ENCODE data around the gene RGS16. TPM values are rescaled to one million over a fixed set of nuclear protein-coding genes. Genes with fewer than 3 reads are reported as not detected.

RGS16 gene
- total RNA-seq, 1 donor from 2014 or later, result 1.2 TPM

GRCh38 chr1:182600036-182600713, 4.0 kb downstream of the RGS16 start:
- Histone ChIP-seq H3K27ac (no peak overlapping the region), H3K4me3 (no peak overlapping the region), H3K27me3 (no peaks in the 10 kb centered on the region), H3K9me3 (no peaks in the 10 kb centered on the region), H3K36me3 (no peaks in the 10 kb centered on the region), H3K4me1 (peaks cover 19% of the 10 kb centered on the region)
- no peak for DNase-seq (ENCODE audit: extremely low spot score in 2 of 2)
- TF ChIP-seq, protein P1, sequence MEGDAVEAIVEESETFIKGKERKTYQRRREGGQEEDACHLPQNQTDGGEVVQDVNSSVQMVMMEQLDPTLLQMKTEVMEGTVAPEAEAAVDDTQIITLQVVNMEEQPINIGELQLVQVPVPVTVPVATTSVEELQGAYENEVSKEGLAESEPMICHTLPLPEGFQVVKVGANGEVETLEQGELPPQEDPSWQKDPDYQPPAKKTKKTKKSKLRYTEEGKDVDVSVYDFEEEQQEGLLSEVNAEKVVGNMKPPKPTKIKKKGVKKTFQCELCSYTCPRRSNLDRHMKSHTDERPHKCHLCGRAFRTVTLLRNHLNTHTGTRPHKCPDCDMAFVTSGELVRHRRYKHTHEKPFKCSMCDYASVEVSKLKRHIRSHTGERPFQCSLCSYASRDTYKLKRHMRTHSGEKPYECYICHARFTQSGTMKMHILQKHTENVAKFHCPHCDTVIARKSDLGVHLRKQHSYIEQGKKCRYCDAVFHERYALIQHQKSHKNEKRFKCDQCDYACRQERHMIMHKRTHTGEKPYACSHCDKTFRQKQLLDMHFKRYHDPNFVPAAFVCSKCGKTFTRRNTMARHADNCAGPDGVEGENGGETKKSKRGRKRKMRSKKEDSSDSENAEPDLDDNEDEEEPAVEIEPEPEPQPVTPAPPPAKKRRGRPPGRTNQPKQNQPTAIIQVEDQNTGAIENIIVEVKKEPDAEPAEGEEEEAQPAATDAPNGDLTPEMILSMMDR (IDR thresholded peaks at IDR 0.05), result no peak
- no peak for TF ChIP-seq POLR2A (IDR thresholded peaks at IDR 0.05)
- TF ChIP-seq POLR2AphosphoS5 (IDR thresholded peaks at IDR 0.05; ENCODE audit: insufficient read depth in 1 of 2, low read depth in 1 of 2), result no peak
- intact Hi-C loops (cut with DNase I), result loop anchor here (2.0 kb wide), 1 partner anchor 183 kb away; no protein-coding TSS in a partner anchor

GRCh38 chr1:182599339-182599738, 4.8 kb downstream of the RGS16 start:
- no peak for TF ChIP-seq POLR2AphosphoS5 (IDR thresholded peaks at IDR 0.05; ENCODE audit: insufficient read depth in 1 of 2, low read depth in 1 of 2)
- no peak overlapping the region for H3K4me3 ChIP-seq
- no peaks in the 10 kb centered on the region for H3K9me3 ChIP-seq
- H3K4me1 ChIP-seq, result peaks cover 19% of the 10 kb centered on the region
- DNase-seq (ENCODE audit: extremely low spot score in 2 of 2), result no peak
- no peaks in the 10 kb centered on the region for H3K36me3 ChIP-seq
- H3K27me3 ChIP-seq, result no peaks in the 10 kb centered on the region
- H3K27ac ChIP-seq, result no peak overlapping the region
- intact Hi-C loops (cut with DNase I), result no loop called here

DNA sequence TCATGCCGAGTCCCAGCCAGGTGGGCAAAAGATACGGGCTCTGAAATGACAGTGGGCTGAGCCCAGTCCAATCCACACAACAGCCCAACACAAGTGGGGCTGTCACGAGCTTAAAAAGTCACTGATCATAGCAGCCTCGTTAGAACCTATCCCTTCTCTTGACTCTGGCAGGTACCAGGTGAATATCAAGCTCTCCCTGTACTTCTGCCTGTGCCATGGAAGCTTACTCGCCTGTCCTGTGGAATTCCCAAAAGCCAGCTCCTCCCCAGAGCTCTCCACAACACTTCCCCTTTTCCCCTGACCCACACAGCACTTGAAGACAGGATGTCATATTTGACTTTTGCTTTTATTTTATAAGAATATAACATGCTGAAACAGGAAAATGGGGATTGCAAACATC, 5.9 kb downstream of the RGS16 start:
- Histone ChIP-seq H3K4me1 (peaks cover 10% of the 10 kb centered on the region), H3K27me3 (no peaks in the 10 kb centered on the region), H3K4me3 (no peak overlapping the region), H3K27ac (no peak overlapping the region), H3K9me3 (no peaks in the 10 kb centered on the region), H3K36me3 (no peaks in the 10 kb centered on the region)
- TF ChIP-seq POLR2A (IDR thresholded peaks at IDR 0.05) (no peak), POLR2AphosphoS5 (IDR thresholded peaks at IDR 0.05; ENCODE audit: insufficient read depth in 1 of 2, low read depth in 1 of 2) (no peak)
- TF ChIP-seq, protein P1 (IDR thresholded peaks at IDR 0.05), result no peak
- no peak for DNase-seq (ENCODE audit: extremely low spot score in 2 of 2)
- intact Hi-C loops (cut with DNase I), result no loop called here

DNA sequence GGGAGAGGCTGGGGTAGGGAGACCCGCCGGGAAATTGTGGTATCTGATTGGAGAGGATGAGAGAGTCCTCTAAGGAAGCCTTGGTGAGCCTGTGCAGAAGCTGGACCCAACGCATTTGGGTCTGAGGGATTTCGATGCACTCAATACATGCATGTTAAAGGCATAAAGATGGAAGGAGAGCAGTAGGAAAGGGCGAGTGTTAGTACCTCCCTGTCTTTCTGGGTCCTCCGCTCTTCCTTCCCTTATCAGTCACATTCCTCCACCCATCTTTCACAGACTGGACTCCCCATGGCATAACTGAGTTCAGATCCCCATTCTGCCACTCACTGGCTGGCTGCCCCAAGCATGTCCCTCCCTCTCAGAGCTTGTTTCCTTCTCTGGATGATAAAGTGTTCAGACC, 7.3 kb downstream of the RGS16 start:
- Histone ChIP-seq H3K4me1 (peaks cover 4% of the 10 kb centered on the region), H3K36me3 (no peaks in the 10 kb centered on the region), H3K27me3 (no peaks in the 10 kb centered on the region), H3K4me3 (no peak overlapping the region), H3K9me3 (no peaks in the 10 kb centered on the region), H3K27ac (no peak overlapping the region)
- no peak for DNase-seq (ENCODE audit: extremely low spot score in 2 of 2)
- intact Hi-C loops (cut with DNase I), result no loop called here
- no peak for TF ChIP-seq POLR2A (IDR thresholded peaks at IDR 0.05)

DNA sequence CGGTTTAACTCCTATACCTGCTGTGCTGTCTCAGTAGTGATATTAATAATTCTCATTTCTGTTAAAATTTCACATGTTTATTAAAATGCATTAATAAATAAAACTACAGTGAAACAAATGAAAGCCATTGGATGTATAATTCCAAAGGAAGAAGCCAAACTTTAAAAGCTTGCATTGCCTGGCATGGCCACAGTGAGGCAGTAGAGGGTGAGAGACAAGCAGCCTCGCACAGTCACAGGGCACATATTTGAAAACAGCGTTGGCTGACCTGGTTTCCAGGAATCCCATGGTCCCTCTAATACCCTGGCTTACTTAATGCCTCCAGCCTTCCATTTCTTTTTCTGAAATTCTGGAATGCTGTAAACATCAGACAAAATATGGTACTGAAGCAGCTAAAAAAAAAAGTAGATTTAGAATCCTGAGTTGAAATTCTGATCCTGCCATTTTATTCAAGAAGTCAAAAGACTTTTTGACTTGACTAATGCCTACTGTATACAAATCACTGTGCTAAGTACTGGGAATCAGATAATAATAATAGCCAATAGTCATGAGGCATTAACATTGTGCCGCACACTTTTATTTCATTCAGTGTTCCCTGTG, 8.4 kb downstream of the RGS16 start:
- H3K9me3 ChIP-seq, result no peaks in the 10 kb centered on the region
- H3K4me1 ChIP-seq, result no peaks in the 10 kb centered on the region
- no peak for DNase-seq (ENCODE audit: extremely low spot score in 2 of 2)
- no peaks in the 10 kb centered on the region for H3K27me3 ChIP-seq
- H3K27ac ChIP-seq, result no peak overlapping the region
- intact Hi-C loops (cut with DNase I), result no loop called here
- H3K4me3 ChIP-seq, result no peak overlapping the region
- TF ChIP-seq POLR2A (IDR thresholded peaks at IDR 0.05), result no peak
- TF ChIP-seq, protein P1 (IDR thresholded peaks at IDR 0.05), result peak in 1 of 3 experiments; percentile 53
- no peaks in the 10 kb centered on the region for H3K36me3 ChIP-seq

- peak overlapping the region; percentile 94 for H3K27ac ChIP-seq
- H3K4me3 ChIP-seq, result no peak overlapping the region
- intact Hi-C loops (cut with DNase I), result no loop called here
- peak in 1 of 2 donors; percentile 74 for DNase-seq (ENCODE audit: extremely low spot score in 2 of 2)
- H3K27me3 ChIP-seq, result no peaks in the 10 kb centered on the region
- no peaks in the 10 kb centered on the region for H3K36me3 ChIP-seq
- TF ChIP-seq, protein P1 (IDR thresholded peaks at IDR 0.05), result no peak
- no peak for TF ChIP-seq POLR2A (IDR thresholded peaks at IDR 0.05)
- no peak for TF ChIP-seq POLR2AphosphoS5 (IDR thresholded peaks at IDR 0.05; ENCODE audit: insufficient read depth in 1 of 2, low read depth in 1 of 2)
- H3K4me1 ChIP-seq, result peaks cover 21% of the 10 kb centered on the region
- H3K9me3 ChIP-seq, result no peaks in the 10 kb centered on the region
Observed at GRCh38 chr1:182589931-182590330, 14.3 kb downstream of the RGS16 start.
